Adrenal gland (tissue), 5 donors: ENCODE measurements around the gene KCNAB1.

Experiments
- POLR2A ChIP-seq, 2 donors: fragments of 450-650 bp; IDR thresholded peaks; one replicate each; pipeline ENCODE4 v1.6.1; 2017; ENCODE audit warnings: antibody characterized with exemption in 2 of 2, mild to moderate bottlenecking in 2 of 2, moderate library complexity in 1 of 2
- TF ChIP-seq, protein P1 (sequence below), 6 experiments: fragments of 450-650 bp in 4 of 6; fragments of 200-600 bp in 2 of 6; sonication (generic) in 1 of 6; IDR thresholded peaks; 1 replicate in 5 of 6; 2 replicates in 1 of 6; pipeline versions ENCODE4 v1.5.1 to v1.8.0; 2016 to 2021; ENCODE audit warnings: antibody characterized with exemption in 6 of 6, mild to moderate bottlenecking in 2 of 6, moderate library complexity in 1 of 6
- donor health status: DM: no; HTN: no; CAD: no.

- TF ChIP-seq, protein P1, sequence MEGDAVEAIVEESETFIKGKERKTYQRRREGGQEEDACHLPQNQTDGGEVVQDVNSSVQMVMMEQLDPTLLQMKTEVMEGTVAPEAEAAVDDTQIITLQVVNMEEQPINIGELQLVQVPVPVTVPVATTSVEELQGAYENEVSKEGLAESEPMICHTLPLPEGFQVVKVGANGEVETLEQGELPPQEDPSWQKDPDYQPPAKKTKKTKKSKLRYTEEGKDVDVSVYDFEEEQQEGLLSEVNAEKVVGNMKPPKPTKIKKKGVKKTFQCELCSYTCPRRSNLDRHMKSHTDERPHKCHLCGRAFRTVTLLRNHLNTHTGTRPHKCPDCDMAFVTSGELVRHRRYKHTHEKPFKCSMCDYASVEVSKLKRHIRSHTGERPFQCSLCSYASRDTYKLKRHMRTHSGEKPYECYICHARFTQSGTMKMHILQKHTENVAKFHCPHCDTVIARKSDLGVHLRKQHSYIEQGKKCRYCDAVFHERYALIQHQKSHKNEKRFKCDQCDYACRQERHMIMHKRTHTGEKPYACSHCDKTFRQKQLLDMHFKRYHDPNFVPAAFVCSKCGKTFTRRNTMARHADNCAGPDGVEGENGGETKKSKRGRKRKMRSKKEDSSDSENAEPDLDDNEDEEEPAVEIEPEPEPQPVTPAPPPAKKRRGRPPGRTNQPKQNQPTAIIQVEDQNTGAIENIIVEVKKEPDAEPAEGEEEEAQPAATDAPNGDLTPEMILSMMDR (IDR thresholded peaks at IDR 0.05), result no peak
- no peak for TF ChIP-seq POLR2A (IDR thresholded peaks at IDR 0.05)
Observed at GRCh38 chr3:156120528-156121251, at the start of gene KCNAB1.
